Neural progenitor cell (in vitro differentiated cells): ENCODE results near the gene DTNB. TPM values are rescaled to one million over a fixed set of nuclear protein-coding genes. Genes with fewer than 3 reads are reported as not detected.
A peak's percentile ranks its signal among the peaks of the same experiment; 100 is the strongest.

ENCODE experiments used
- DNase-seq: peaks from one replicate; pipeline ENCODE4 v3.0.0-alpha.2; 2016; ENCODE audit warnings: low spot score
- H2AFZ ChIP-seq: fragments of 200-600 bp; sonication (generic); replicated peaks from 2 replicates; pipeline ENCODE4 v1.6.1; 2016; ENCODE audit warnings: antibody characterized with exemption
- H3F3A ChIP-seq: fragments of 200-600 bp; sonication (generic); 2 replicates; pipeline ENCODE4 v1.6.1; 2016; ENCODE audit warnings: antibody characterized with exemption, low read depth
- H3K27ac ChIP-seq: fragments of 200-600 bp; sonication (generic); 2 replicates; pipeline ENCODE4 v1.5.1; 2016; ENCODE audit warnings: mild to moderate bottlenecking
- H3K27me3 ChIP-seq: fragments of 200-600 bp; sonication (generic); 2 replicates; pipeline ENCODE4 v1.6.1; 2016; ENCODE audit warnings: mild to moderate bottlenecking, moderate library complexity
- H3K36me3 ChIP-seq: fragments of 200-600 bp; sonication (generic); 2 replicates; pipeline ENCODE4 v1.5.1; 2016
- H3K4me1 ChIP-seq: fragments of 200-600 bp; sonication (generic); 2 replicates; pipeline ENCODE4 v1.6.1; 2016; ENCODE audit warnings: mixed run types
- H3K4me2 ChIP-seq: fragments of 200-600 bp; sonication (generic); 2 replicates; pipeline ENCODE4 v1.6.1; 2016
- H3K4me3 ChIP-seq: fragments of 200-600 bp; sonication (generic); 2 replicates; pipeline ENCODE4 v1.5.1; 2016
- H3K79me2 ChIP-seq: fragments of 200-600 bp; sonication (generic); 2 replicates; pipeline ENCODE4 v1.6.1; 2016; ENCODE audit warnings: low read depth
- H3K9ac ChIP-seq: fragments of 200-600 bp; sonication (generic); 2 replicates; pipeline ENCODE4 v1.6.1; 2016
- H3K9me3 ChIP-seq: fragments of 200-600 bp; sonication (generic); 2 replicates; pipeline ENCODE4 v1.5.1; 2016; ENCODE audit warnings: low read depth
- H4K20me1 ChIP-seq: fragments of 200-600 bp; sonication (generic); 2 replicates; pipeline ENCODE4 v1.6.1; 2016; ENCODE audit warnings: low read depth
- H3K27ac Mint-ChIP-seq: 3 replicates; pipeline ENCODE4 v1.8.0; 2021; ENCODE audit warnings: mixed read lengths
- H3K27me3 Mint-ChIP-seq: 2 replicates; pipeline ENCODE4 v1.8.0; 2022; ENCODE audit warnings: low read depth, mild to moderate bottlenecking, inconsistent platforms, moderate library complexity, mixed read lengths; ENCODE audit not compliant: insufficient read depth
- H3K36me3 Mint-ChIP-seq: 3 replicates; pipeline ENCODE4 v1.8.0; 2021; ENCODE audit warnings: mixed read lengths
- H3K4me1 Mint-ChIP-seq: 3 replicates; pipeline ENCODE4 v1.8.0; 2021; ENCODE audit warnings: mixed read lengths
- H3K4me3 Mint-ChIP-seq: 3 replicates; pipeline ENCODE4 v1.8.0; 2021; ENCODE audit warnings: mild to moderate bottlenecking, moderate library complexity, mixed read lengths
- H3K9me3 Mint-ChIP-seq: 3 replicates; pipeline ENCODE4 v1.8.0; 2020; ENCODE audit warnings: mixed read lengths
- EZH2 ChIP-seq: fragments of 200-600 bp; sonication (generic); IDR thresholded peaks from 2 replicates; pipeline ENCODE4 v1.6.1; 2017; ENCODE audit warnings: antibody characterized with exemption, mild to moderate bottlenecking, moderate library complexity
- EZH2phosphoT487 ChIP-seq: fragments of 200-600 bp; sonication (generic); IDR thresholded peaks from 2 replicates; pipeline ENCODE4 v1.6.1; 2017; ENCODE audit warnings: antibody characterized with exemption
- total RNA-seq: library from RNA; depleted of rRNA; stranded (reverse); fragments of >200 nt; gene quantifications from 2 replicates; pipeline ENCODE4 v1.2.3, GENCODE V29; 2015; ENCODE audit warnings: low replicate concordance
- TF ChIP-seq, protein P1 (sequence below): fragments of 200-600 bp; sonication (generic); IDR thresholded peaks from 2 replicates; pipeline ENCODE4 v1.5.1; 2017; ENCODE audit warnings: antibody characterized with exemption, mild to moderate bottlenecking

Gene DTNB
- total RNA-seq, 1 donor from 2014 or later, result 27.1 TPM

- H3K36me3 ChIP-seq, result no peaks in the 10 kb centered on the region
These were observed 151.6 kb downstream of the DTNB start for GRCh38 chr2:25521665-25522387.

GRCh38 chr2:25521126-25521525, 152.3 kb downstream of the DTNB start:
- TF ChIP-seq, protein P1, sequence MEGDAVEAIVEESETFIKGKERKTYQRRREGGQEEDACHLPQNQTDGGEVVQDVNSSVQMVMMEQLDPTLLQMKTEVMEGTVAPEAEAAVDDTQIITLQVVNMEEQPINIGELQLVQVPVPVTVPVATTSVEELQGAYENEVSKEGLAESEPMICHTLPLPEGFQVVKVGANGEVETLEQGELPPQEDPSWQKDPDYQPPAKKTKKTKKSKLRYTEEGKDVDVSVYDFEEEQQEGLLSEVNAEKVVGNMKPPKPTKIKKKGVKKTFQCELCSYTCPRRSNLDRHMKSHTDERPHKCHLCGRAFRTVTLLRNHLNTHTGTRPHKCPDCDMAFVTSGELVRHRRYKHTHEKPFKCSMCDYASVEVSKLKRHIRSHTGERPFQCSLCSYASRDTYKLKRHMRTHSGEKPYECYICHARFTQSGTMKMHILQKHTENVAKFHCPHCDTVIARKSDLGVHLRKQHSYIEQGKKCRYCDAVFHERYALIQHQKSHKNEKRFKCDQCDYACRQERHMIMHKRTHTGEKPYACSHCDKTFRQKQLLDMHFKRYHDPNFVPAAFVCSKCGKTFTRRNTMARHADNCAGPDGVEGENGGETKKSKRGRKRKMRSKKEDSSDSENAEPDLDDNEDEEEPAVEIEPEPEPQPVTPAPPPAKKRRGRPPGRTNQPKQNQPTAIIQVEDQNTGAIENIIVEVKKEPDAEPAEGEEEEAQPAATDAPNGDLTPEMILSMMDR, result no peak
- TF ChIP-seq EZH2, result no peak
- no peak for TF ChIP-seq EZH2phosphoT487
- H4K20me1 ChIP-seq, result no peaks in the 10 kb centered on the region
- H2AFZ ChIP-seq, result no peak overlapping the region
- no peak overlapping the region for H3K27ac Mint-ChIP-seq
- peaks cover 2% of the 10 kb centered on the region for H3K27me3 Mint-ChIP-seq
- DNase-seq, result no peak
- no peak overlapping the region for H3K4me2 ChIP-seq
- no peak overlapping the region for H3K4me3 ChIP-seq
- no peaks in the 10 kb centered on the region for H3K36me3 ChIP-seq
- no peaks in the 10 kb centered on the region for H3K79me2 ChIP-seq
- no peaks in the 10 kb centered on the region for H3K27me3 ChIP-seq
- no peak overlapping the region for H3K4me3 Mint-ChIP-seq
- H3K4me1 Mint-ChIP-seq, result no peaks in the 10 kb centered on the region
- peaks cover 4% of the 10 kb centered on the region for H3F3A ChIP-seq
- no peak overlapping the region for H3K27ac ChIP-seq
- H3K36me3 Mint-ChIP-seq, result peaks cover 1% of the 10 kb centered on the region
- no peaks in the 10 kb centered on the region for H3K9me3 ChIP-seq
- no peak overlapping the region for H3K9ac ChIP-seq
- no peaks in the 10 kb centered on the region for H3K4me1 ChIP-seq
- H3K9me3 Mint-ChIP-seq, result no peaks in the 10 kb centered on the region

More at GRCh38 chr2:25521665-25522387, 151.6 kb downstream of the DTNB start:
- no peak overlapping the region for H3K27ac Mint-ChIP-seq
- Histone ChIP-seq H3K4me1 (no peaks in the 10 kb centered on the region), H4K20me1 (no peaks in the 10 kb centered on the region), H3K4me3 (no peak overlapping the region), H3F3A (peaks cover 4% of the 10 kb centered on the region), H3K4me2 (no peak overlapping the region), H3K9me3 (no peaks in the 10 kb centered on the region), H3K79me2 (no peaks in the 10 kb centered on the region), H2AFZ (no peak overlapping the region), H3K27ac (no peak overlapping the region), H3K27me3 (no peaks in the 10 kb centered on the region), H3K9ac (no peak overlapping the region)
- H3K36me3 Mint-ChIP-seq, result peaks cover 2% of the 10 kb centered on the region
- no peaks in the 10 kb centered on the region for H3K9me3 Mint-ChIP-seq
- H3K4me1 Mint-ChIP-seq, result no peaks in the 10 kb centered on the region
- TF ChIP-seq, protein P1, result peak; percentile 79
- no peak for TF ChIP-seq EZH2phosphoT487
- no peak overlapping the region for H3K4me3 Mint-ChIP-seq
- DNase-seq, result peak; percentile 48
- H3K27me3 Mint-ChIP-seq, result peaks cover 2% of the 10 kb centered on the region

DNA sequence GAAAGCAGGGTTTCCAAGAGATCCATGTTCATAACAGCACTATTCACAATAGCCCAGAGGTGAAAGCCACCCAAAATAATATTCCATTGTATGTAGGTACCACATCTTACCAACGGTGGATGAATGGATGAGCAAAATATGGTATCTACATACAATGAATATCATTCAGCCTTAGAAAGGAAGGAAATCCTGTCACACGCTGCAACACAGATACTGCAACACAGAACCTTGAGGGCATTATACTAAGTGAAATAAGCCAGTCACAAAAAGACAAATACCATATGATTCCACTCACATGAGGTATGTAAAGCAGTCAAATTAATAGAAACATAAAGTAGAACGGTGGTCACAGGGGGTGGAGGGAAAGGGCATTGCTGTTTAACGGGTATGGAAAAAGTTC, 155.7 kb downstream of the DTNB start:
- H3K9ac ChIP-seq, result no peak overlapping the region

More for the DNA sequence above, 155.7 kb downstream of the DTNB start:
- Mint-ChIP-seq H3K27ac (no peak overlapping the region), H3K27me3 (no peaks in the 10 kb centered on the region), H3K4me1 (no peaks in the 10 kb centered on the region), H3K36me3 (peaks cover 1% of the 10 kb centered on the region), H3K4me3 (no peak overlapping the region), H3K9me3 (no peaks in the 10 kb centered on the region)
- Histone ChIP-seq H3K4me2 (no peak overlapping the region), H3K36me3 (no peaks in the 10 kb centered on the region), H4K20me1 (no peaks in the 10 kb centered on the region), H3K4me3 (no peak overlapping the region), H3F3A (no peaks in the 10 kb centered on the region), H3K27ac (no peak overlapping the region), H3K27me3 (no peaks in the 10 kb centered on the region), H3K9me3 (no peaks in the 10 kb centered on the region), H3K4me1 (no peaks in the 10 kb centered on the region), H2AFZ (no peak overlapping the region), H3K79me2 (no peaks in the 10 kb centered on the region)
- TF ChIP-seq EZH2 (no peak), EZH2phosphoT487 (no peak)
- TF ChIP-seq, protein P1, result no peak
- no peak for DNase-seq
